HuH-7 (cell line): Measurements from ENCODE around the gene ATP5PO.
"Not testable (repeated sequence)": the region's sequence is repeated elsewhere in the genome, so short reads cannot be mapped to it uniquely, and the experiment has no call there.

Source experiments
- DNase-seq: peaks from one replicate; pipeline ENCODE4 v3.0.0; 2011; ENCODE audit warnings: low spot score

The ATP5PO gene

GRCh38 chr21:33866826-33867225 lies 48.8 kb downstream of the ATP5PO start:
- DNase-seq = no peak

GRCh38 chr21:33865996-33866575 lies 49.5 kb downstream of the ATP5PO start:
- no peak for DNase-seq

- DNase-seq = no peak
Measured at GRCh38 chr21:33865176-33865575, 50.4 kb downstream of the ATP5PO start.

GRCh38 chr21:33864150-33864549 lies 51.5 kb downstream of the ATP5PO start:
- DNase-seq = no peak

GRCh38 chr21:33863191-33863590 lies 52.4 kb downstream of the ATP5PO start:
- not testable (repeated sequence) for DNase-seq

- no peak for DNase-seq
Measured at GRCh38 chr21:33861125-33861524, 54.5 kb downstream of the ATP5PO start.

GRCh38 chr21:33860332-33860879 lies 55.2 kb downstream of the ATP5PO start:
- no peak for DNase-seq

GRCh38 chr21:33859373-33860102 lies 56.1 kb downstream of the ATP5PO start:
- DNase-seq = no peak

- DNase-seq = no peak
Measured at GRCh38 chr21:33858667-33859372, 56.8 kb downstream of the ATP5PO start.

- DNase-seq = no peak
Measured at GRCh38 chr21:33857846-33858666, 57.5 kb downstream of the ATP5PO start.

GRCh38 chr21:33856893-33857527 lies 58.6 kb downstream of the ATP5PO start:
- DNase-seq = no peak

GRCh38 chr21:33855190-33855589 lies 60.4 kb downstream of the ATP5PO start:
- DNase-seq = no peak

- no peak for DNase-seq
Measured at GRCh38 chr21:33854604-33855003, 61.0 kb downstream of the ATP5PO start.
